NT2/D1 (cell line): ENCODE results near the gene CHCHD5.
"Not testable (repeated sequence)": the region's sequence is repeated elsewhere in the genome, so short reads cannot be mapped to it uniquely, and the experiment has no call there.

Experiments used
- DNase-seq: peaks from one replicate; pipeline ENCODE4 v3.0.0-alpha.2; 2011; ENCODE audit warnings: low read depth, low spot score
- H3K27me3 ChIP-seq: 2 replicates; pipeline ENCODE4 v1.6.0; 2011; ENCODE audit warnings: mild to moderate bottlenecking; ENCODE audit not compliant: insufficient read length, insufficient read depth
- H3K36me3 ChIP-seq: 2 replicates; pipeline ENCODE4 v1.6.1; 2011; ENCODE audit warnings: mild to moderate bottlenecking, low read length, mixed read lengths; ENCODE audit not compliant: insufficient read depth, insufficient read length
- H3K4me1 ChIP-seq: 2 replicates; pipeline ENCODE4 v1.5.1; 2011; ENCODE audit not compliant: insufficient read depth, insufficient read length
- H3K4me3 ChIP-seq: 2 replicates; pipeline ENCODE4 v1.5.1; 2011; ENCODE audit warnings: low read depth; ENCODE audit not compliant: insufficient read length
- H3K9ac ChIP-seq: 2 replicates; pipeline ENCODE4 v1.6.0; 2011; ENCODE audit warnings: low read depth; ENCODE audit not compliant: insufficient read length
- H3K9me3 ChIP-seq: 2 replicates; pipeline ENCODE4 v1.5.1; 2011; ENCODE audit warnings: mild to moderate bottlenecking, low read length; ENCODE audit not compliant: insufficient read depth
- SUZ12 ChIP-seq: IDR thresholded peaks from 2 replicates; pipeline ENCODE4 v1.6.1; 2011; ENCODE audit not compliant: insufficient read length, insufficient read depth; ENCODE audit errors: extremely low read depth
- YY1 ChIP-seq: IDR thresholded peaks from 2 replicates; pipeline ENCODE4 v1.6.1; 2011; ENCODE audit not compliant: insufficient read length, insufficient read depth
- ZNF274 ChIP-seq: IDR thresholded peaks from 2 replicates; pipeline ENCODE4 v1.6.1; 2011; ENCODE audit warnings: mild to moderate bottlenecking, low read depth, low read length

Gene CHCHD5, protein sequence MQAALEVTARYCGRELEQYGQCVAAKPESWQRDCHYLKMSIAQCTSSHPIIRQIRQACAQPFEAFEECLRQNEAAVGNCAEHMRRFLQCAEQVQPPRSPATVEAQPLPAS

DNA sequence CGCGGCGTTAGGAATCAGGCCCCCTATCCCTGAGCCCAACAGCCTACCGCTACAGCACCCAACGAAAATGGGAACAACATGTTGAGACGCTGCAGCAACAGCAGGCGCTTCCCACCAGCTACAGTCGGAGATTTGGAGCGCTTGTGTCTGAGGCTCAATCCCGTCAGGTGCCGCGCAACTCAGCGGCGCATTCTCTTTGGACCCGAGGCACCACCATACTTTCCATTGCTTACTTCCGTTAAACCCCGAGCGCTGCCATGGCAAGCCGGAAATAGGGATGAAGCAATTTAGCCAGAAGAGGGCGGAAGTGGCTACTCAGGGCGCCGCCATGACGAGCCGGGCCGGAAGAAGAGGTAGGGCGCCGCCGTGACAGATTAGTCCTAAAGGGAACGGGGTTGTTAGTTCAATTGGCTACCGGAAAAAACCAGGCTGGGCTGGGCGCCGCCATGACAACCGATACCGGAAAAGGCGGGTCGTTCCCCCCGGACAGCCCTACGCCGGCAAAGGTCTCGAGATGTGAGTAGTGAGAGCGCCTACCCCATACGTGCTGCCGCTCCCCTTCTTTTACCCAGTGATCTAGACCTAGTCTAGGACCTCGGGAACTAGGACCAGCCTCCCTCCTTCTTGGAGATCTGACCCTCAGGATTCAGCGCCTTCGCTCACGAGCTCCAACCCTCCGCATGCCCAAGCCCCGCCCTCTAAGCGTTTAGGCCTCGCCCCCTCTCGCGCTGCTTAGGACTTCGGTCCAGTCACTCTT lies at the start of gene CHCHD5:
Gene CHCHD5 (plus strand): TSS at position 476 of the 757 bp plus-strand sequence. CDS start 39 bp downstream, at position 515.
- Histone ChIP-seq H3K4me1 (no peaks in the 10 kb centered on the region), H3K4me3 (peak within 1 kb of the TSS; percentile 87), H3K27me3 (no peaks in the 10 kb centered on the region), H3K36me3 (peaks cover 28% of the 10 kb centered on the region), H3K9me3 (no peaks in the 10 kb centered on the region), H3K9ac (peak within 1 kb of the TSS; percentile 97)
- peak; percentile 79 for DNase-seq
- TF ChIP-seq SUZ12 (no peak), YY1 (peak; percentile 89), ZNF274 (no peak)

DNA sequence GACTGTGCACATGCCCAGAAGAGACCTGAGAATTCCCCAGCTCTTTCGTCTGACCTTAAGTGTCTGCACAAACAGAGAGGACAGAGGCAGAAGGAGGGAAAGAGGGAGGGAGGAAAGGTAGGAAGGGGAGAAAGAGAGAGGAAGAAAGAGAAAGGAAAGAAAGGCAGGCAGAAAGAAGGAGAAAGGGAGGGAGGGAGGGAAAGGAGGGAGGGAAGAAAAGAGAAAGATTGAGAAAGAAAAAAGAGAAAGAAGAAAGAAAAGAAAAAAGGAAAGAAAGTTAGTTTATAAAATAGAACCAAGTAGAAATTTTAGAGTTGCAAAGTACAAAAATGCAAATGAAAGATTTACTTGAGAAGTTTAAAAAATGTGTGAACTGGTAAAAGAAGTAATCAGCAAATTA lies 49.6 kb upstream of the CHCHD5 start:
- TF ChIP-seq ZNF274 (no peak), YY1 (no peak), SUZ12 (no peak)
- H3K27me3 ChIP-seq = no peaks in the 10 kb centered on the region
- H3K9me3 ChIP-seq = no peaks in the 10 kb centered on the region
- no peak for DNase-seq
- no peak overlapping the region for H3K9ac ChIP-seq
- H3K4me1 ChIP-seq = peaks cover under 1% of the 10 kb centered on the region
- H3K4me3 ChIP-seq = no peak overlapping the region
- peaks cover 24% of the 10 kb centered on the region for H3K36me3 ChIP-seq

DNA sequence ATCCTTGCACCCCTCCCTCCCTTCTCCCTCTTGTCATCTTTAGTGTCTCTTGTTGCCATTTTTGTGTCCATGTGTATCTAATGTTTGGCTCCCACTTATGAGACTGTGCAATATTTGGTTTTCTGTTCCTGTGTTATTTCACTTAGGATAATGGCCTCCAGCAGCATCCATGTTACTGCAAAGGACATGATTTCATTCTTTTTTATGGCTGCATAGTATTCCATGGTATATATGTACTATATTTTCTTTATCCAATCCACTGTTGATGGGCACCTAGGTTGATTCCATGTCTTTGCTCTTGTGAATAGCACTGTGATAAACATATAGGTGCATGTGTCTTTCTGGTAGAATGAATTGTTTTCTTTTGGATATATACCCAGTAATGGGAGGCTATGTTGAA lies 47.7 kb upstream of the CHCHD5 start:
- H3K9me3 ChIP-seq, DNase-seq, H3K4me3 ChIP-seq, H3K4me1 ChIP-seq, H3K36me3 ChIP-seq, H3K27me3 ChIP-seq, H3K9ac ChIP-seq: not testable (repeated sequence)

DNA sequence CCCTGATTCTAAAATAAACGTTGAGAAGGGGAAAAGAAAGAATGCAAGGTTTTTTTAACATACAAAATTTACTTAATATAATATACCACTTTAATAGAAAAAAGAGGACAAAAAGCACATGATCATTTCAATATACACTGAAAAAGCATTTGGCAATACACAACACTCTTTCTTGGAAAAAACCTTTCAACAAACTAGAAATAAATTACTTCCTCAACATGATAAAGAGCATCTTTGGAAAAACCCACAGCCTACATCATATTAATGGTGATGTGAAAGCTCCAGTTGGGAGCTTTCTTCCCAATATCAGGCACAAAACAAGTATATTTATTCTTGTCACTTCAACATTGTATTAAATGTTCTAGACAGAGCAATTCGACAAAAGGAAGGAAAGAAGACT lies 45.1 kb upstream of the CHCHD5 start:
- Histone ChIP-seq H3K9ac (no peak overlapping the region), H3K36me3 (no peaks in the 10 kb centered on the region), H3K4me1 (no peaks in the 10 kb centered on the region), H3K27me3 (no peaks in the 10 kb centered on the region), H3K9me3 (no peaks in the 10 kb centered on the region), H3K4me3 (no peak overlapping the region)
- TF ChIP-seq SUZ12 (no peak), ZNF274 (no peak), YY1 (no peak)
- no peak for DNase-seq

DNA sequence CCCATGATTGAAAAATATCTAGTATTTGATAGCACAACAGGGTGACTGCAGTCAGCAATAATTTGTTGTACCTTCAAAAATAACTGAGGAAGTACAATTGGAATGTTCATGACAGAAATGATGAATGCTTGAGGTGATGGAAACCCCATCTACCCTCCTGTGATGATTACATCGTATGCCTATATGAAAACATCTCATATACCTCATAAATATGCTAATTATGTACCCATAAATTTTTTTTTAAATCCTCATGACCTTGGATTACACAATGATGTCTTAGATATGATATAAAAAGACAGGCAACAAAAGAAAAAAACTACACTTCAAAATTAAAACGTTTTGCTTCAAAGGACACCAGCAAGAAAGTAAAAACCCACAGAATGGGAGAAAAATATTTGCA lies 43.5 kb upstream of the CHCHD5 start:
- H3K9ac ChIP-seq = no peak overlapping the region
- H3K4me1 ChIP-seq = no peaks in the 10 kb centered on the region
- H3K27me3 ChIP-seq = no peaks in the 10 kb centered on the region
- DNase-seq = no peak
- H3K4me3 ChIP-seq = no peak overlapping the region
- TF ChIP-seq ZNF274 (no peak), SUZ12 (no peak), YY1 (no peak)
- no peaks in the 10 kb centered on the region for H3K9me3 ChIP-seq
- peaks cover 5% of the 10 kb centered on the region for H3K36me3 ChIP-seq

DNA sequence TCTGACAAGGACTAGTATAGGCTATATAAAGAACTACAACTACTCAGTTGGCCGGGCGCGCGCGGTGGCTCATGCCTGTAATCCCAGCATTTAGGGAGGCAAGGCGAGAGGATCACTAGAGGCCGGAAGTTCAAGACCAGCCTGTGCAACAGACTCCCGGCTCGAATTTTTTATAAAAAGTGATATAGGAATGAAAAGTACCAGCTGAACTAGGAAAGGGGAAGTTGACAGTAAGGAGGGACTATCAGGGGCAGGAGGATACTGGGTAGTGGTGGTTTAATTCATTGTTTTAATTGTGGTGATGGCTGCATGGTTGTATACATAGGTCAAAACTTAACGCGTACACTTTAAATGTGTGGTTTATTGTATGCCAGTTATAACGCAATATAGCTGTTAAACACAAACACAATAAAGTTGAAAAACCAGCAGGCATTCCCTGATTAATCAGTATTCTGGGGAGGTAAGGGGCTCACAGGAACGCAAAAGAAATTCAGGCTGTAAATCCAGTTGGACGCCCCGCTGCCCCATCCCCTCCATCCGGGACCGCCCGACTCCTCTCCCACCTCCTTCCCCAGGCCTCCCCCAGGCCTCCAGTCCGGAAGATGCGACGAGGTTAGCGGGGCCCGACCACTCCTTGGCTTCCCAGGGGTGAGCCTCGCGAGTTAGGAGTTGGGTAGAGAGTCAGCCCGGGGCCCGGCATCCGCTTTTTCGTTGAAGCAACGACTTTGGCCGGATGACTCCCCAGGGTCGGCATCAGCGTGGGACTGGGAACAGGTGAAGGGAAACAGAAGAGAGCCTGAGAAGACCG lies 42.9 kb upstream of the CHCHD5 start:
- peak; percentile 67 for DNase-seq
- Histone ChIP-seq H3K36me3 (peaks cover 10% of the 10 kb centered on the region), H3K27me3 (no peaks in the 10 kb centered on the region), H3K9ac (peak overlapping the region; percentile 95), H3K4me3 (peak overlapping the region; percentile 100), H3K4me1 (no peaks in the 10 kb centered on the region), H3K9me3 (no peaks in the 10 kb centered on the region)
- peak; percentile 2 for TF ChIP-seq YY1
- no peak for TF ChIP-seq SUZ12
- no peak for TF ChIP-seq ZNF274

DNA sequence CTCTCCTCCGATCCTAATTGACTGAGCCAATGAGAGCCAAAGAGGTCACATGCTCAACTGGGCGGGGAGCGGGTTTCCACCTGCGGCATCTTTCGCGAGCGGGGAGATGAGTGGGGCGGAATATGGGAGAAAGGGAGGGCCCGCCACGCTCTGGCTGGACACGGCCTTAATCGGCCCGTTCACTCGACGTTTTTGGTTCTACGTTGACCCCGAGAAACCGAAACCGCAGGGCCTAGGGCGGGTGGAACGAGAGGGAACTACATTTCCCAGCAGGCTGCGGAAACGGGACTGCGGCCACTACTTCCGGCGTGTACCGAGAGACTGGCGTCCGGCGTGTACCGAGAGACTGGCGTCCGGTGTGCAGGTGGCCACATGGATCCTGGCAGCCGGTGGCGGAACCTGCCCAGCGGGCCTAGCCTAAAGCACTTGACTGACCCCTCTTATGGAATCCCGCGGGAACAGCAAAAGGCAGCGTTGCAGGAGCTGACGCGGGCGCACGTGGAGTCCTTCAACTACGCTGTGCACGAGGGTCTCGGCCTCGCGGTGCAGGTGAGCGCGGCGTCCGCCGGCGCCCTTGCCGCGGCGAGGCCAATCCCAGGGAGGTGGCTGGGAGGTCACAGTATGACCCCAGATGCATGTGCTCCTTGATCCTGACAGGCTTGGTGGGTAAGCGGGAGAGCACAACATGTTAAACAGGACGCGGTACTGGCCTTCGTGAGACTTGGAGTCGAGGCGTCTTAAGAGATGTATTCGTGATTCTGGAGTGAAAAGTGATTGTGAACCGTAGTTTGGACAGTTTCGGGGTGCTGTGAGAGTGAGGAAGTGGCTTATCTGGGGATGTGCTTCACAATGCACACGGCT lies 42.1 kb upstream of the CHCHD5 start, which contains the start of gene POLR1B:
Gene POLR1B (plus strand): TSS at position 343 of the 861 bp plus-strand sequence. CDS start 30 bp downstream, at position 373.
- TF ChIP-seq YY1 (peak; percentile 6), SUZ12 (no peak), ZNF274 (no peak)
- Histone ChIP-seq H3K9ac (peak within 1 kb of the TSS; percentile 95), H3K4me3 (peak within 1 kb of the TSS; percentile 100), H3K27me3 (no peaks in the 10 kb centered on the region), H3K4me1 (no peaks in the 10 kb centered on the region), H3K36me3 (peaks cover 17% of the 10 kb centered on the region), H3K9me3 (no peaks in the 10 kb centered on the region)
- peak; percentile 80 for DNase-seq
